CD4-positive, alpha-beta memory T cell (primary cell): ENCODE results near the gene FHDC1. TPM values are rescaled to one million over a fixed set of nuclear protein-coding genes. Genes with fewer than 3 reads are reported as not detected.
A peak's percentile ranks its signal among the peaks of the same experiment; 100 is the strongest.

Source experiments
- CTCF ChIA-PET: fragments of 350-600 bp; sonication (Branson Sonifier 250); formaldehyde crosslinking; loops from one replicate; lab custom pipeline; 2021; ENCODE audit warnings: inconsistent platforms; ENCODE audit not compliant: partially characterized antibody; lab: Charles Lee
- POLR2A ChIA-PET: fragments of 350-600 bp; sonication (Branson Sonifier 250); formaldehyde crosslinking; loops from one replicate; lab custom pipeline; 2021; ENCODE audit not compliant: partially characterized antibody; lab: Charles Lee
- DNase-seq, 5 donors: peaks; one replicate each; pipeline versions ENCODE4 v3.0.0 to v3.0.0-alpha.2; 2020 to 2022; ENCODE audit warnings: mixed read lengths in 1 of 5
- H3K27ac ChIP-seq: one replicate; pipeline ENCODE4 v1.7.0; 2013; ENCODE audit warnings: low read depth, low read length
- H3K27me3 ChIP-seq: 2 replicates; pipeline ENCODE4 v1.7.0; 2013; ENCODE audit warnings: mild to moderate bottlenecking, low read length, moderate library complexity; ENCODE audit not compliant: insufficient read depth
- H3K36me3 ChIP-seq: 2 replicates; pipeline ENCODE4 v1.7.0; 2013; ENCODE audit warnings: mild to moderate bottlenecking, low read length, moderate library complexity; ENCODE audit not compliant: insufficient read depth
- H3K4me1 ChIP-seq: 2 replicates; pipeline ENCODE4 v1.7.0; 2013; ENCODE audit warnings: mild to moderate bottlenecking, low read length, moderate library complexity; ENCODE audit not compliant: insufficient read depth
- H3K4me3 ChIP-seq, 2 donors: one replicate each; pipeline ENCODE4 v1.7.0; 2013; ENCODE audit warnings: low read length in 2 of 2, mild to moderate bottlenecking in 1 of 2
- H3K9me3 ChIP-seq, 2 donors: one replicate each; pipeline ENCODE4 v1.7.0; 2013; ENCODE audit warnings: low read length in 2 of 2, control low read depth in 1 of 2; ENCODE audit not compliant: control insufficient read depth in 1 of 2
- H3K27ac Mint-ChIP-seq, 7 donors: one replicate each; pipeline ENCODE4 v1.8.0; 2020 to 2021; ENCODE audit warnings: mixed read lengths in 7 of 7, mild to moderate bottlenecking in 6 of 7, inconsistent platforms in 3 of 7, moderate library complexity in 3 of 7
- H3K27me3 Mint-ChIP-seq, 2 donors: one replicate each; pipeline ENCODE4 v1.8.0; 2020 to 2021; ENCODE audit warnings: mixed read lengths in 2 of 2
- H3K36me3 Mint-ChIP-seq, 2 donors: one replicate each; pipeline ENCODE4 v1.8.0; 2020 to 2021; ENCODE audit warnings: mixed read lengths in 2 of 2, inconsistent platforms in 1 of 2, mild to moderate bottlenecking in 1 of 2
- H3K4me1 Mint-ChIP-seq, 4 donors: one replicate each; pipeline ENCODE4 v1.8.0; 2020 to 2021; ENCODE audit warnings: mixed read lengths in 4 of 4, mild to moderate bottlenecking in 1 of 4
- H3K4me3 Mint-ChIP-seq, 8 donors: one replicate each; pipeline ENCODE4 v1.8.0; 2020 to 2021; ENCODE audit warnings: mixed read lengths in 8 of 8, mild to moderate bottlenecking in 7 of 8, moderate library complexity in 6 of 8, inconsistent platforms in 3 of 8
- H3K9me3 Mint-ChIP-seq, 8 donors: one replicate each; pipeline ENCODE4 v1.8.0; 2020 to 2021; ENCODE audit warnings: mixed read lengths in 8 of 8, mild to moderate bottlenecking in 5 of 8, inconsistent platforms in 3 of 8, moderate library complexity in 1 of 8
- intact Hi-C: fragments of 100-400 bp; cut with micrococcal nuclease; formaldehyde crosslinking; loops from one replicate; pipeline ENCODE4 v1.15.1; 2023
- polyA plus RNA-seq, 2 donors: library from polyadenylated mRNA; unstranded; fragments of 300-500 nt; fragmentation: Illumina TruSeq; gene quantifications; one replicate each; pipeline ENCODE4 v1.2.3, GENCODE V29; 2021
- total RNA-seq, 2 experiments: library from RNA; stranded (reverse); gene quantifications; one replicate each; pipeline ENCODE4 v1.2.3, GENCODE V29; 2021

Gene FHDC1
- total and polyA plus RNA-seq, 4 experiments from 2014 or later = 0.03 to 0.29 (median 0.11) TPM; not detected in 1

DNA sequence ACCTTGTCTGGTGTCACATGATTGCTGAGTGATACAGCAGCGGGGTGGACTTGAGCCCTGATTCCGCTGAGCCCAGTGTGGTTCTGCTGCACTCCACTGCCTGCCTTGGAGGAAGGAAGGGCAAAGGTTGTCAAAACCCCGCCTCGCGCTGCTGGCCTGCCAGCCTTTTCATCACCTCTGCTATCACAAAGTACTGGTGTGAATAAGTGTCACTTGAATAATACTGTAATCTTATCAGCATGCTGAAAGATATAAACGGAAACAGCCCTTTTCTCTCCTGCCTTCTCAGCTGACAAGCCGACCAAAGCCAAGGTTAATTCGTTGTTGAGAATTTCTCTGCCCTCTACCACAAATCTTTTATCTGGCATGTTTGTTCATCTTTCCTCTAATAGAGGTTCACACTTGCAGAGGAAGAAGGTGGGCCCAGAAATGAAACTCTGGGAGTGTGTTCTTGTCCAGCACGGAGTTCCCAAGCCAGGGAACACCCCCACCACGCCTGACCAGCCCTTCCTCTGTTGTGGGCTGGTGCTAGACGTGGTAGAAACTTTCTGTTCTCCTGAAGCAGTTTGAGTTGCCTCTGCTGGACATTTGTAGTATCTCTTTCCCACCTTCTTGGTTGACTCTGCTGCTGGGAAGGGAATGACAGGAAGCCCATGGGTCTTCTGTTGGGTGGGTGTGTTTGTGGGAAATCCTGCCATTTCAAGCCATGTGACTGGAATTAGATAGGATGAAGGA lies 21.5 kb downstream of the FHDC1 start:
- H3K27ac ChIP-seq = no peak overlapping the region

DNA sequence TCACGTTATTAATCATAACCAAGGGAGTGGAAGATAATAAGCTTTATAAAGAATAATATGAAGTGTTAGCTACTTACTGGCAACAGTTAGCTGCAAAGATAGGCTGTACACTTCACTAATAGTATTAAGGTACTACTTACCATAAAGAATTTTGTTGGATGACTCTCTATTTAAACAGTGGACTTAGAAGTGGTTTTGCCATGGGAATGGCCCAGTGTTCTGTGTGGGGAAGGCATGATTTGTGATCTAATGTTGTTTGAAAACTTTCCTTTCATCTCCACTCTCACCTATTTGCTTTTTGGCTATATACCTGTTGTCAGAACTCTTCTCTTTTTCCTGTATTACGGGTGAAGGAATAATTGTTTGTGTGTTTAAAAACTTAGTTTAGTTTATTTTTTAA lies 23.0 kb downstream of the FHDC1 start:
- H3K27me3 ChIP-seq = no peaks in the 10 kb centered on the region
- H3K4me1 ChIP-seq = no peaks in the 10 kb centered on the region
- Mint-ChIP-seq H3K4me3 (no peak overlapping the region), H3K4me1 (peaks cover 0 to 2% (median under 1%) of the 10 kb centered on the region in 4 donors), H3K9me3 (no peaks in the 10 kb centered on the region), H3K27ac (no peak overlapping the region), H3K27me3 (peaks cover 4 to 14% of the 10 kb centered on the region in 2 donors), H3K36me3 (no peaks in the 10 kb centered on the region)
- intact Hi-C loops = no loop called here
- H3K9me3 ChIP-seq = no peaks in the 10 kb centered on the region
- POLR2A ChIA-PET = no interaction called here
- H3K4me3 ChIP-seq = no peak overlapping the region
- CTCF ChIA-PET = interaction anchor here (1.0 kb wide), 1 partner anchor 8 kb away, joined by 3 read pairs; no protein-coding TSS in a partner anchor
- no peak overlapping the region for H3K27ac ChIP-seq
- DNase-seq = no peak
- H3K36me3 ChIP-seq = no peaks in the 10 kb centered on the region

More for the DNA sequence above, 21.5 kb downstream of the FHDC1 start:
- H3K4me3 Mint-ChIP-seq = no peak overlapping the region
- no peaks in the 10 kb centered on the region for H3K36me3 ChIP-seq
- peak overlapping the region in 2 of 7 donors; percentile 4 to 5 for H3K27ac Mint-ChIP-seq
- no peaks in the 10 kb centered on the region for H3K9me3 Mint-ChIP-seq
- H3K4me3 ChIP-seq = no peak overlapping the region
- peaks cover 0 to 2% (median under 1%) of the 10 kb centered on the region in 4 donors for H3K4me1 Mint-ChIP-seq
- no peaks in the 10 kb centered on the region for H3K4me1 ChIP-seq
- ChIA-PET POLR2A (no interaction called here), CTCF (interaction anchor here (0.8 kb wide), 1 partner anchor 1970 kb away, joined by 3 read pairs; no protein-coding TSS in a partner anchor)
- intact Hi-C loops = no loop called here
- H3K9me3 ChIP-seq = no peaks in the 10 kb centered on the region
- H3K27me3 Mint-ChIP-seq = peaks cover under 1 to 9% of the 10 kb centered on the region in 2 donors
- H3K27me3 ChIP-seq = no peaks in the 10 kb centered on the region
- no peaks in the 10 kb centered on the region for H3K36me3 Mint-ChIP-seq
- DNase-seq = no peak

DNA sequence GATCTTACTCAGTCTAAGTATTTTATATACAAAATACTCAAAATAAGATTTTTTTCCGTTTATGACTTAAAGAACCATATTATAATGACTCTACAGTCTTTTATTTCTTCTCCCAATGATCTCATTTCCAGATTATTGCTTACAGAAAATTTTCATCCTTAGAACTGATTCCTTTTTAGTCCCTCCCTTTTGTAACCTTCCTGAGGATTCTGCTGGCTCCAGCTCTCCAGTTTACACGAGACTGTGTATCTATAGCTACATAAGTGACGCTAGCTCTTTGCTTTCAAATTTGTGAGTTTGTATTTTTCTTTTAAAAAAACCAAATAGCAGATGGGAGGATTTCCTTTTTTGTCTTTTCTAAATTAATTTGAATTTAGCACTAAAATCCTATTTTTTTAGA lies 24.0 kb downstream of the FHDC1 start:
- Histone ChIP-seq H3K4me1 (no peaks in the 10 kb centered on the region), H3K27me3 (no peaks in the 10 kb centered on the region), H3K9me3 (no peaks in the 10 kb centered on the region), H3K27ac (no peak overlapping the region), H3K36me3 (no peaks in the 10 kb centered on the region), H3K4me3 (no peak overlapping the region)
- no peaks in the 10 kb centered on the region for H3K36me3 Mint-ChIP-seq
- ChIA-PET CTCF (no interaction called here), POLR2A (no interaction called here)
- H3K9me3 Mint-ChIP-seq = no peaks in the 10 kb centered on the region
- peaks cover 0 to 2% (median under 1%) of the 10 kb centered on the region in 4 donors for H3K4me1 Mint-ChIP-seq
- H3K4me3 Mint-ChIP-seq = no peak overlapping the region
- peaks cover 4 to 12% of the 10 kb centered on the region in 2 donors for H3K27me3 Mint-ChIP-seq
- DNase-seq = no peak
- intact Hi-C loops = no loop called here
- H3K27ac Mint-ChIP-seq = no peak overlapping the region

DNA sequence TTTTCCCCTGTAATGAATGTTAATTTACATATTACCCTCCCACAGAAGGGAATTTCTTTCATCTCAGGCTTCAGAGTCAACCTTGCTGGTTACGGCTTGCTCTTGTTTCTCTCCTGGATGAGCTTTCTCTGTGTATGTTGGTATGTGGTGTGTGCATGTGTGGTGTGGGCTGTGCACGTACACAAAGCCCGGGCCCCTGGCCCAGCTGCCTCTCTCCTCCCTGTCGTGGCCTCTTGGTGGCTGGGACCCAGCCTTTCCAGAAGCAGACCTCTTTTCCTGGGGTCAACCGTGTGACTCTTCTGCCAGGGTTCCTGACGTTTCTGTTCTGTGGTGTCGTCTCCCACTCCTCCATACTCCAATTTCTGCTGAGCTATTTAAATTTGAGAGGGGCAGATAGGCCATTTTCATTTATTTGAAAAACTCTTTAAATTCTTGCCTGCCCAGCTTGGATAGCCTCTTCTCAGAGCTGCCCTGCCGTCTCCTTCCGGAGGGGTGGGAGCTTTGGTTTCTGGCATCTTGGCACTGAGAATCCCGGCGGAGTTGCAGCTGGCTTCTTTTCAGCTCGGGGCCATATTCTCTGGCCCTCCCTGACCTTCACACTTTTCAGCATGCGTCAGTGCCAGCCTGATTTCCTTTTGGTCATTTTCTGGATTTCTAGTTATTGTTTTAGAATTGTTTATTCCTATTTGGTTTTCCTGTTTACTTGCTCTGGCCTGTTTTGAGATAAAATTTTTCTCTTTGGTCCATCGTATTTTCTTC lies 25.1 kb downstream of the FHDC1 start:
- H3K4me1 ChIP-seq = no peaks in the 10 kb centered on the region
- Mint-ChIP-seq H3K27me3 (peaks cover 4 to 10% of the 10 kb centered on the region in 2 donors), H3K4me1 (peaks cover 0 to 2% (median under 1%) of the 10 kb centered on the region in 4 donors), H3K27ac (peak overlapping the region in 1 of 7 donors; percentile 78), H3K36me3 (no peaks in the 10 kb centered on the region), H3K9me3 (no peaks in the 10 kb centered on the region), H3K4me3 (no peak overlapping the region)
- no peak overlapping the region for H3K4me3 ChIP-seq
- ChIA-PET POLR2A (no interaction called here), CTCF (no interaction called here)
- H3K9me3 ChIP-seq = no peaks in the 10 kb centered on the region
- no peak for DNase-seq
- H3K36me3 ChIP-seq = no peaks in the 10 kb centered on the region
- no peak overlapping the region for H3K27ac ChIP-seq
- no peaks in the 10 kb centered on the region for H3K27me3 ChIP-seq
- intact Hi-C loops = no loop called here

DNA sequence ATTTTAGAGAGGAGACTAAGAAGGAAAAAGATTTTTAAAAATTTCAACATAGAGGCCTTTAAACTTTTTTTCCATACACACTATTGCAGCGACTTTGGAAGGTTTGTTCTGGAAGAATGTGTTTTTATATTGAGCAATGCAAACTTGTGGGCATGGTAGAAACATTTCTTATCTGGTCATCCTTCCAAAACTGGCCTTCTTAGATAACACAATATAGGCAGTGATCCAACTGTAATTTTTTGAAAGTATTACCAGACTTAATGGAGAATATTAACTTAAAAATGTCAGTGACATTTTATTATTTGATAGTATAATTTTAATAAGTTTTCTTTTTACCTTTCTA lies 25.6 kb downstream of the FHDC1 start:
- Histone ChIP-seq H3K27ac (no peak overlapping the region), H3K9me3 (no peaks in the 10 kb centered on the region), H3K27me3 (no peaks in the 10 kb centered on the region), H3K4me3 (no peak overlapping the region), H3K36me3 (no peaks in the 10 kb centered on the region), H3K4me1 (no peaks in the 10 kb centered on the region)
- ChIA-PET POLR2A (no interaction called here), CTCF (no interaction called here)
- Mint-ChIP-seq H3K4me3 (no peak overlapping the region), H3K27ac (no peak overlapping the region), H3K27me3 (peaks cover 4 to 10% of the 10 kb centered on the region in 2 donors), H3K4me1 (peaks cover 0 to 2% (median under 1%) of the 10 kb centered on the region in 4 donors), H3K9me3 (no peaks in the 10 kb centered on the region), H3K36me3 (no peaks in the 10 kb centered on the region)
- DNase-seq = no peak
- intact Hi-C loops = no loop called here

DNA sequence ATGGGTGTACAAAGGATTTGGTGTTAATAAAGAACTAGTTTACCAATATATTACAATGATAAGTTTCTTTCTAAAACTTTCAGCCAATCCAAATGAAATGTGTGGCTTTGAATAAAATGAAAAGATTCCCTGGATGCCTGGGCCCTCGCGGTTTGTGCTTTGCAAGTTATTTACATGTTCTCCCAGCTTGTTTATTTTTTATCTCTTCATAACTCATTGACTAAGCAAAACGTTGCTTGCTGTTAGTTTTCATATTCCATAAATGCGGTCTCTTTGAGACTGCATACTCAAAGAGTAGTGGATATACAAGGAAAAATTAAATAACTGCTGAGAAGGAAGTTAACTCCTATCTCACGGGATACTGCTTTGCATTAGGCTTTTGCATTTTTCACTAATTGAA lies 26.0 kb downstream of the FHDC1 start:
- Histone ChIP-seq H3K36me3 (no peaks in the 10 kb centered on the region), H3K27me3 (no peaks in the 10 kb centered on the region), H3K27ac (no peak overlapping the region), H3K4me1 (no peaks in the 10 kb centered on the region), H3K9me3 (no peaks in the 10 kb centered on the region), H3K4me3 (no peak overlapping the region)
- Mint-ChIP-seq H3K27ac (no peak overlapping the region), H3K36me3 (no peaks in the 10 kb centered on the region), H3K4me1 (peaks cover 0 to 2% (median under 1%) of the 10 kb centered on the region in 4 donors), H3K4me3 (no peak overlapping the region), H3K27me3 (peaks cover 4 to 10% of the 10 kb centered on the region in 2 donors), H3K9me3 (no peaks in the 10 kb centered on the region)
- intact Hi-C loops = no loop called here
- DNase-seq = no peak
- CTCF ChIA-PET = no interaction called here
- POLR2A ChIA-PET = no interaction called here

DNA sequence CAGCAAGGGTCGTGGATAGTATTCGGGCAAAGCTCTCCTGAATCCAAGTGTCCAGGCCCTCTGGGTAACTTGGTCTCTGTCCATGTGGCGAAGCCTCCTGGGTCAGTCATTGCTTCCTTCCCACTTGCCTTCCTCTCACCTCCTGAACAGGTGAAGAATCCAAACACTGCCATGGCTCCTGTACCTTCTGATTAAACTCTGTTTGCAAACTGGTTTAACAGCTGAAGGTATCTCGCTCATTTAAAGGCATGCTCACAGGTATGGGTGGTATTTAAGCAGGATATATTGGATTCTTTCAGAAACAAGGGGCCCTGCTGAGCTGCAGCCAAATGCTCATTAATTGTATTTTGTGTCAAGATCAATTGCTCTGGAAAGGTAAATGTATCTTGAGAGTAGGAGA lies 28.2 kb downstream of the FHDC1 start:
- Mint-ChIP-seq H3K27me3 (peaks cover 6 to 8% of the 10 kb centered on the region in 2 donors), H3K27ac (no peak overlapping the region), H3K4me3 (no peak overlapping the region), H3K9me3 (no peaks in the 10 kb centered on the region), H3K4me1 (no peaks in the 10 kb centered on the region), H3K36me3 (no peaks in the 10 kb centered on the region)
- ChIA-PET POLR2A (no interaction called here), CTCF (no interaction called here)
- no peak overlapping the region for H3K27ac ChIP-seq
- H3K36me3 ChIP-seq = no peaks in the 10 kb centered on the region
- no peak overlapping the region for H3K4me3 ChIP-seq
- no peak for DNase-seq
- no peaks in the 10 kb centered on the region for H3K4me1 ChIP-seq
- no peaks in the 10 kb centered on the region for H3K9me3 ChIP-seq
- intact Hi-C loops = no loop called here
- no peaks in the 10 kb centered on the region for H3K27me3 ChIP-seq
